HuH-7.5 (cell line): ENCODE data around the gene TMEM191C.
"Not testable (repeated sequence)": the region's sequence is repeated elsewhere in the genome, so short reads cannot be mapped to it uniquely, and the experiment has no call there.

Experiments
- DNase-seq: peaks from one replicate; pipeline ENCODE4 v3.0.0; 2011; ENCODE audit warnings: low spot score

Gene TMEM191C

DNA sequence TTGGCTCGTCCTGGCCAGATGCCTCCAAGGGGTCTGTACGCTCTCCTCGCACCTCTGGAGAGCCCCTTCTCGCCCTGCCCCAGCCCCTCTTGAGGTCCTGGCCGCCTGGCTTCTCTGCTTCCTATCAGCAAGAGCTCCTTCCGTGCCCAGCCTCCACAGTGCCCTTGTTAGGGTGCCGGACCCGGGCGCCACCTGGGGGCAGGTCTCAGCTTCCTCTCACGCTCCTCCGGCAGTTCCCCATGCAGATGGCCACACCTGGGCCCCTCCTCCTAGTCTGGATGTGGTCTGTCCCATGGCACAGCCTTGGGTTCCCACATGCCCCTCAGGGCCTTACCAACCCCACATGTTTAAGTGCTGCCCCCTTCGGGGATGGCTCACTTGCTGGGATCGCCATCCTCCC lies 6.5 kb downstream of the TMEM191C start:
- DNase-seq: not testable (repeated sequence)

DNA sequence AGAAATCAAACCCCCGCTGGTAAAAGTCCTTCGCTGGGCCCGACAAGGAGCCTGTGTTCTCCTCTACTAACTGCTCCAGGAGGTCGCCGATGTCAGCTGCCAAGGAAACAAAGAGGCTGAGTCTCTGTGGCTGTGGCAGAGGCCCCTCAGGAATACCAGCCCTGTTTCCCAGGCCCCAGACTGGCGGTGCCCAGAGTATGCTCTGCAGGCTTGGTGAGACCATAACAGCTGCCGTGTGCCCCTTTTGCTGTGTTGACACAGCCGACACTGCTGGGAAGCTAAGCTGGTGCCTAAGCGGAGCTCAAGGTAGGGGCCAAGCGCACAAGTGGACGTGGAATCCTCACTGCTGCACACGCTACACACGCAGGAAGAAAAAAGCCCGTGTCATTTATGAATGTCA lies 16.9 kb downstream of the TMEM191C start:
- not testable (repeated sequence) for DNase-seq

DNA sequence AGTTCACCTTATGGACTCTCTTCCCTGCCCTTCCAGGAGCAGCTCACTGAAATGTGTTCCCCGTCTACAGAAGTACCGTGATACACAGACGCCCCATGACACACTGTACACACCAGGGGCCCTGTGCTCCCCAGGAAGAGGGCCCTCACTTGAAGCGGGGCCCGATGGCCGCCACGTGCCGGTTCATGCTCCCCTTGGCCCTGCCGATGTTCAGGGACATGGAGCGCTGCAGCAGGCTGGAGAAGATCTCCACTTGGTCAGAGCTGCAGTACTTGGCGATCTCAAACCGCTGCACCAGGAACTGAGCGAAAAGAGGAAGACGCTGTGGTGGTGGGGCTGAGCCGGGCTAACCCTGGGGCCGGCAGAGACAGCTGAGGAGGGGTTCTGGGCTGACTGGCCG lies 20.5 kb downstream of the TMEM191C start:
- not testable (repeated sequence) for DNase-seq

DNA sequence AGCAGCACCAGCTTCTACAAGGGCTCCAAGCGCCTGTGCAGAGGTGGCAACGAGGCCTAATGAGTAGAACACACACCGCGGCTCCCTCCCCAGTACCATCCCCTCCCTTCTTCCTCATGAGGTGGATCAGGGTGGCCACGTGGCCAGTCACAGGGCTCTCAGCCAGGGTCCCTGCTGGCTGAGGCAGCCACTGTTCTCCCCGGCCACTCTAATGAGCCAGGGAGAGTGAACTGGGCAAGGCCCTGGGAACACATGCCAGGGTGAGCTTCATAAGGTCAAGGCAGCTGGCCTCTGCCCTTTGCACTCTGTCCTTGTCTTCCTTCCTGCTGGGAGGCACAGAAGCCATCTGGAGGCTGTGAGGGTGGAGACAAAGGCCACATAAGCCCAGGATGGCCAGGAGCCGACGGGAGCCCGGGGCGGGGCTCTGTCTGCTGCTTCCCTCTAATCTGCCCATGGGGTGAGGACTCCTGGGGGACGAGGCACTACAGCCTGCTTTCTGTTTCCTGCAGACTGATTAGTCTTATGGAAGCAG lies 22.0 kb downstream of the TMEM191C start:
- DNase-seq: not testable (repeated sequence)

DNA sequence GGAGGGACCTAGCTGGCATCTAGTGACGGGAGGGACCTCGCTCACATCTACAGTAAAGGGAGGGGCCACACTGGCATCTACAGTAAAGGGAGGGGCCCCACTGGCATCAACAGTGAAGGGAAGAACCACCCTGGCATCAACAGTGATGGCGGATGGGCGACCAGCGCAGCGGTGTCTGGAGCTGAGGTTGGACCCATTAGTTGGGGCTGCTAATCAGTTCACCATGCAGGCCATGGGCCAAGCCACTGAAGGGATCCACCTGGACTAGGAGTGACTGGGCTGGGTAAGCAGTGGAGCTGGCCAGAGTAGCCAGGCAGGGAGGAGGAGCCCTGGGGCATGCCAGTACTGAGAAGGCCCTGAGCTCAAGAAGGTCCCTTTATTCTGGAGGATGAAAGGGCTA lies 23.4 kb downstream of the TMEM191C start:
- DNase-seq: not testable (repeated sequence)

DNA sequence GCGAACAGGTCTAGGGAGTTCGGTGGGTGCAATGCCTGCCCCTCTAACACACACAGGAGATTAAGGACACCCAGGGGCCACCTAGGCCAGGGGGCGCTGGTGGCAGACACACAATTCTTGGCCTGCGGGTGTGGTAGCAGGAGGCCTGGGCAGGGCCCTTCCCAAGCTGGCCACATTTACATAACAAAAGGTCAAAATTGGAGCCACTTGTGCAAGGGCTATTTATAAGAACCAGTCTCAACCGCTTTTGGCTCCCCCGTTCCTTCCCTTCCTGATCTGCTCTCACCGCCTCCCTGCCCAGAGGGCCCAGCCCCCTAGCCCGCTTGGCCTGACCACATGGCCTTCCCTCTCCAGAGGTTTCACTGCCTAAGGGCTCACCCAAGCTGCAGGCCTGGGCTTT lies 25.1 kb downstream of the TMEM191C start:
- not testable (repeated sequence) for DNase-seq

DNA sequence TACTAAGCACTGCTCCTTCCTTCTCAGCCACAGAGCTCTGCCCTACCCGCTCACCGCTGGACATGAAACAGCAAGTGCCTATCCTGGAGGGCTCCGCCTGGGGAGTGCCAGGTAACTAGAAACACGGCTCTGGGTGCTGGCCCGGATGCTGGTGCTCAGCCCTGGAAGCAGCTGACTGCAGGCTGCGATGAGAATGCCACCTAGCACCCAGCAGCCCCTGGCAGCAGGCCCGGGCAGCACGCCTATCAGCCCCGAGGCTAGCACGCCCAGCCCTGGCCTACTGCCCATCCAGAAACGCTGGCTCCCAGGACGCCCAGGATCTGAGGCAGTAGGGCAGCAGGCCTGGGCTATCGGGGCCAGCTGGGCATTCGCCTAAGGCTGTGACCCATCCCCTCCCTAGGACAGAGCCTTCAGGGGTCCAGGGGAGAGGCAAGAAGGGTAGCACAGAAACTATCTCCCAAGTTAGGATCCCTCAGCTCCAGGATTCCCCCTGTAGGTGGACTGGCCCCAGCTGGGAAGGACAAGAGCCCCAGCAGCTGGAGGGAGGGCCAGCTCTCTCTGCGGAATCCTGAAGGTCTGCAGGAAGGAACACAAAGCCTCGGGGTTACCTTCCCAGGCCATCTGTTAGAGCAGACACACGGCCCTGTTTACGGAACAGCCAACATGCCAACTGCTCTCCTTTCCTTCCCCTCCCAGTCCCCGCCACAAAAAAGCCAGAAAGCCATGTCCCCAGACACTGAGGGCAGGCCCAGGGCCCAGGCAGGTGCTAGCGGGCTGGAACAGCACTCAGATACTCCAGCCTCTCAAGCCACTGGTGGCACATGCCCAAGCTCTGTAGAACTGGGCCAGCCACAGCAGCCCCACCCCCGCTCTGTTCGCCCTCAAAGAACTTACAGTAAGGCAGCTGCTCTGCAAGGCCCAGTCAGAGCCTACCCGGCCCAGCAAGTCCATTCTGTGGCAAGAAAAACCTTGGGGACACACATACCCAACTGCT lies 26.9 kb downstream of the TMEM191C start:
- DNase-seq: not testable (repeated sequence)

DNA sequence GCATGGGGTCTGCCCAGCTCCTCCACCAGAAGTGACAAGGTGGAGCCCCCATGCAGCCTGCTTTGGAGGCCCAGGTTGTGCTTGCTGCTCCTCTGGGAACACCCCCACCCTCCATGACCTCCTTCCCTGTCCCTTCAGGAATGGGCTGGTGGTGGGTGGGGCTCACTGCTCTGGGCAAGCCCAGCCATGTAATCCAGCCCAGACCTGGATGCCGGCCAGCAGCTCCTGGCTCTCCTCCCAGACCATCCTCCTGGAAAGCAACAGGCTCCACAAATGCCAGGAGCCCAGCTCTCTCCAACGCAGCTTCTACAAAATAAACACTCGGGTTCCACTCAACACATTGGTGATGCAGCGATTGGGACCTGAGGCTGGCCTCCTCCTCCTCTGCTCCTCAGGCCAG lies 30.8 kb downstream of the TMEM191C start:
- DNase-seq: not testable (repeated sequence)

DNA sequence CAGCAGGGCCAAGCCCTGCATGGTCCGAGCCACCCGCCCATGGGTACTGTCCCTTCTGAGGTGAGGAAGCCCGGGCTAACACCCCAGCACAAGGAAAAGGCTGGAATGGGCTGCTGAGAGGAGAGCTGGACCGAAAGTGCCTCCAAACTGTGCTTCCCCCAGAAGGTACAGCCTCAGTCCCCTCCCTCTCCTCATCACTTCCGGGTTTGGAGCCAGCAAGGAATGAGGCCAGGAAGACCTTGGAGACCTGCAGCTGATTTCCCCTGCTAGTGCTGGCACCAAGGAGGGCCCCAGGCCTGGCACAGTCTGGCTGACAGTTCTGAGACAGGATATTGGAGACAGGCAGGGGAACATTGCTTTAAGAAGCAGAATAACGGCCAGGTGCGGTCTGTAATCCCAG lies 31.3 kb downstream of the TMEM191C start:
- not testable (repeated sequence) for DNase-seq

DNA sequence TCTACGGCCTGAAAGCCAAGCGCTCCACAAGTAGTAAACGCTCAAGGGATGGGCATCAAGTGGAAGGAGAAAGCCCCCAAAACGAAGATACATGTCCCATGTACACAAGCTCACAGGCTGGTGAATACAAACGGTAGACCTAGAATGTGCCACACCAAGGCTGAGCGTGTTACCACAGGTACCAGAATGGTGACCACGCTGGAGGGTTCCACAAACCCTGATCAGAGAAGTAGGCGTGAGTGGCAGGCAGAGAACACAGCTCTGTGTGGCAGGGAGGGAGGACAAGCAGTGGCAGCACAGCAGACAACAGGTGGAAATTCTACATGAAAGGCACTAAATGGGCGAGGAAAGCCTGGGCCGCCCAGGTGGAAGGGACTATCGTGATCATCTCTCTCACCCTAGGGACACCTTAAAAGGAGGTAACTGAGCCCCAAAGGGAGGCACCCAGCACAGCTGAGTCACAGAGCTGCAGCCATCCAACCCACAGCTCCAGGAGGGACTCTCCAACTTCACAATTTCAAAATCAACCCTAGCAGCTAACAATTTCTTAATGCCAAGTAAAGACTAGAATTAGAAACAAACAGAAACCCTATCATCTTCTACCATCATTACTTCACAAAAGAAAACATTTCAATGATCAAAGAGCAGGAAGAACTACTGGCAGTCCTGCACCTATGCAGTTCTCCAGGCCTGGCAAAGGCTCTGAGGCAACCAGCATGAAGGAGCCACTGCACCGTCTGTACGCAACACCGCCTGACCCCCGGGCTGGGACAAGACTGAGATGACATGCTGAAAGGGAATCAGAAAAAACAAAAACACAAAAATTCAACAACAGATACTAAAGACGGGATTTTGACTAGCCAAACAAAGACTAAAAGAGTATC lies 32.7 kb downstream of the TMEM191C start:
- not testable (repeated sequence) for DNase-seq

DNA sequence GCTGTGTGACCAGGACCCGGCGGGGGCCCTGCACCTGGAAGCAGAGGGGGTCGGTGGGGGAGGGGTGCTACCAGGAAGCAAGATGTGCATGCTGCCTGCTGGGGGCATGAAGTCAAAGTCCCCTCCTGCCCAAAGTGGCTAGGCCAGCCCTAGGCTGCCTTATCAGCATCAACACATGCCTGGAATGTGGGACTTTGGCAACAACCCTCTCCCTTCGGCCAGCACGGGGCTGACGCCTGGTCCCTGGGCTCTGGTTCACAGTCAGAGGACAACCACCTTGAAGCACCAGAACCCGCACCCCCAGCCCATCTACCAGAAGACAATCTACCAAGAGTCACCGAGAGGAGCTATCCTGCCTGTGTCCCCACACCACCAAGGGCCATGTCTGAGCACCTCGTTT lies 43.2 kb downstream of the TMEM191C start:
- not testable (repeated sequence) for DNase-seq

DNA sequence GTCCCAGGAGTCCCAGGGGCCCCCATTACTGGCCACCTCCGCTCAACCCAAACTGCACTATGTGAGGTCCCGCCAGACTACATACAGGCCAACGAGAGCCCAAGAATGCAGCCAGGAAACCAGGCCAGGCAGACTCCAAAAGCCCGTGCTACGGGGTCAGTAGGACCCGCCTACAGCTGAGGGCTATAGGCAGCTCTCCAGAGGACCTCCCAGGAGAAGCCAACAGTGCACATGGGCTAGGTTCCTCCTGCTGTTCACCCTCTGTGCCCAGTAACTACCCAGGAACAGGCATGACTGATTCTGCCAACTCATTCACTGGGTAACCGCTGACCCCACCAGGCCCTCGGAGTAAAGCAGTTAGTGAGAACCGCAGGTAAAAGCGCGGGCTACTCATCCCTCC lies 44.8 kb downstream of the TMEM191C start:
- not testable (repeated sequence) for DNase-seq

DNA sequence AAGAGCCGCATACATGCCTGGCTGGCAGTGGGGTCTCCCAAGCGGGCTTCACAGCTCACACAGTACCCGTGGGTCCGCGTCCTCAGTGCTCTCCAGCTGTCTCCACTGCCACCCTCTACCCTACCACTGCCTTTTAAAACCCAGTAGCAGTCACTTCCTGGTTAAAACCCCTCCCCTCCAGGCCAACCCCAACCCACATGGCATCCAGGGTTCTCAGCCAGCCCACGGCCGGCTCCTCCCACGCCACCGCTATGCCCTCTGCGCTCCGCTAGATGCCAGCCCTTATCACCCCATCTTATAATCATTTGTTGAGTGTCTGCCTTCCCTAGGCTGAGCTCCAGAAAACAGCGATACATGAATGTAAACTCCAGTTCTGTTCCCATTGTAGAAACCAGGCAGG lies 46.9 kb downstream of the TMEM191C start:
- DNase-seq: not testable (repeated sequence)

DNA sequence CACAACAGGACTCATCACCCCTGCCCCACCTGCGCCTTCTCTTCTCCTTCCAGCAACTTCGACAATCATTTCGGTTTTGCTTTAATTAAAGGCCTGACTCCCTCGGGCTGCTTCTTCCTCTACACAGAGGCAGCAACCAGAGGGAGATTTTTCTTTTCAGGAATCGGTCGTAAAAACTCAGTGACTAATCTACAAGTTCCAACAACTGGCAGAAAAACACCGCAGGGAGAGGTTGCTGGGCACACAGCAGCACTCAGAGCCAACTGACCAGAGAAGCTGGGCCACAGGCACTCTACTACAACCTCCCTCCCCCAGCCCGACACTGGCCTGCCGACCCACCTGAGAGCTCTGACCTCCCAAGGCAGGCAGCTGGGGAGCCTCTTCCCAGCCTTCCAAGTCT lies 48.0 kb downstream of the TMEM191C start:
- DNase-seq: not testable (repeated sequence)

DNA sequence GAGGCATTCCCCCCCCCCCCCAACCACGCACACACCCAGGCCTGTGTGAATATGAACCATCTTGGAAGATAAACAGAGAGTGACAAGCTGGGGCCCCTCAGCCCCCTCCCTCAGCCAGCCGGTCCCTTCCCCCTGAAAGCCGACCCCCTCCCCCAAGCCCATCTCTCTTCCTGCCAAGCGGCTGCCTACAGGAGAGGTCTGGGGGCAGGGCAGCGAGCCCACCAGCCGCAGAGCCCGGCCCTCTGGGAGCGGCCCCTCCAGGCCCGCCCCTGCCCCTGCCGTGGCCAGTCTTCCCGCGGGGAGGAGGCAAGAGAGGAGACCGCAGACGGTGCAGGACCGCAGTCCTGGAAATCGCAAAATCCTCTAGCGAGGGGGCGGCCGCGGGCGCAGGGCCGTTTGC lies 49.3 kb downstream of the TMEM191C start:
- DNase-seq: not testable (repeated sequence)

DNA sequence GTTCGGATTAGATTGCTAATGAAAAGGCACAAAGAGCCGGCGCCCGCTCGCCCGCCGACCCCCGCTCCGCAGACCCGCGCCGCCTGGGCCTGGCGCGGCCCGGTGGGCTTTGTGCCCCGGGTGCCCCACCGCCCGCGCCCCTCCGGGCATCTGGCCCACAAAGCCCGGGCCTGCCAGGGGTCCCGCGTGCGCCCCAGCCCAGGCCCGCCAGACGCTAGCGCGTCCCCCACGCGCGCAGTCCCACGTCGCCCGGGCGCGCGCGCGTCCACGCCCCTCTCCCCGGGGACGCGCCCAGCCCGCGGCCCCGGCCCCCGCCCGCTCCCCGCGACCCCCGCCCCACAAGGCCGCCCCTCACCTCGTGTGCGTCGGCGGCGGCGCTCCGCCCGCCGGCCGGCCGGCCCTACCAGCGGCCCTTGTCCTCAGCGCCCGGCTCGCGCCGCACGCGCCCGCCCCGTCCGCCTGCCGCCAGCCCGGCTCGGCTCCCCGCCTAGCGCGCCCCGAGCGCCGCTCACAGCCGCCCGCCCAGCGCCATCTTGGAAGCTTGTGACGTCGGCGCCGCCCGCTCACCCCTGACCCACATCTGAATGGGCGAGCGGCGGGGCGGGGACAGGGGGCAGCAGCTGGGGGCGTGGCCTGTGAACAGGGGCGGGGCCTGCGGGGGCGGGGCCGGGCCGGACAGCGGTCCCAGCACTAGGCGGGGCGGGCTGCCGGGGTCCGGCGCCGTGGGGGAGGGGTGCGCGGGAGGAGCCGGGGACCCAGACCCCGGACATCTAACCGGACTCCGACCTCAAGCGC lies 50.0 kb downstream of the TMEM191C start:
- not testable (repeated sequence) for DNase-seq
